NCI-H2107 treated with DMSO at 0.1 percent for 48 hours (cell line): ENCODE data around the gene PLCB4.

ENCODE experiments used
- DNase-seq: peaks from one replicate; lab custom pipeline; 2025; ENCODE audit not compliant: unreplicated experiment; lab: John Stamatoyannopoulos, UW

The PLCB4 gene

DNA sequence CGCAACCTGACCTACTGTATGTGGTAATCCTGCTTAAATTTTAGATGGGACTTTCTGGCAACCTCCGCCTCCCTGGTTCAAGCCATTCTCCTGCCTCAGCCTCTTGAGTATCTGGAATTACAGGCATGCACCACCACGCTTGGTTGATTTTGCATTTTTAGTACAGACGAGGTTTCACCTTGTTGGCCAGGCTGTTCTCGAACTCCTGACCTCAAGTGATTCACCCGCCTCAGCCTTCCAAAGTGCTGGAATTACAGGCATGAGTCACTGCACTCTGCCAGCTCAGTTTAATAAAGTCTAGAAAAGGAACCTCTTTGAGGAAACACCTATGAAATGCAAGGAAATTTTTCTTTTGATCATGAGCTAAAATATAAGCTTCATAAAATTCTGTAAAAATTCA is 9.0 kb upstream of the PLCB4 start:
- DNase-seq: no peak

DNA sequence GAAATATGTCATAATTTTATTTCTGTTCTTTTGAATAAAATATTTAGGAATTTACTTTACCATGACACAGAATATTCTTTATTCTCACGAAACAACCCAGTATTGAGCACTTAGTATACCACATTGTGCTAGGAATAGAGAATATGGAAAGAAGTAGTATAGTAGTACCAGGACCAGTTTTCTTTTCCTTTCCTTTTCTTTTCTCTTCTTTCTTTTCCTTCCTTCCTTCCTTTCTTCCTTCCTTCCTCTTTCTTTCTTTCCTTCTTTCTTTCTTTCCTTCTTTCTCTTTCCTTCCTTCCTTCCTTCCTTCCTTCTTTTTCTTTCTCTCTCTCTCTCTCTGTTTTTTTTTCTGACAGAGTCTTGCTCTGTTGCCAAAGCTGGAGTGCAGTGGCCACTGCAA is 7.5 kb upstream of the PLCB4 start:
- no peak for DNase-seq

DNA sequence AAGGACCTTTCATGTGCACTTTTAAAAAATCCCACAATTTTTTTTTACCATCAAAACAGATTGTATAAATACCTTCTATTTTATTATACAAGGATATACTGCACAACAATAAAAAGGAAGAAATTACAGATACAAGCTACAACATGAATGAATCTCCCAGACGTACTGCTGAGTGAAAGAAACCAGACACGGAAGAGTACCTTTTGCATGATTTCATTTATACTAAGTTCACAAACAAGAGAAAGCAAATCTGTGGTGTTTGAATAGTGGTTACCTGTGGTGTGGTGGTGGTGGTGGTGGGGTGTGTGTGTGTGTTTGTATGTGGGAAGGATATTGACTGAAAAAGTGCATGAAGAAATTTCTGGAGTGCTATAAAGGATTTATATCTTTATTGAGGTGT is 6.8 kb upstream of the PLCB4 start:
- DNase-seq: no peak

- no peak for DNase-seq
Observed at GRCh38 chr20:9066191-9066590, 2.7 kb upstream of the PLCB4 start.

DNA sequence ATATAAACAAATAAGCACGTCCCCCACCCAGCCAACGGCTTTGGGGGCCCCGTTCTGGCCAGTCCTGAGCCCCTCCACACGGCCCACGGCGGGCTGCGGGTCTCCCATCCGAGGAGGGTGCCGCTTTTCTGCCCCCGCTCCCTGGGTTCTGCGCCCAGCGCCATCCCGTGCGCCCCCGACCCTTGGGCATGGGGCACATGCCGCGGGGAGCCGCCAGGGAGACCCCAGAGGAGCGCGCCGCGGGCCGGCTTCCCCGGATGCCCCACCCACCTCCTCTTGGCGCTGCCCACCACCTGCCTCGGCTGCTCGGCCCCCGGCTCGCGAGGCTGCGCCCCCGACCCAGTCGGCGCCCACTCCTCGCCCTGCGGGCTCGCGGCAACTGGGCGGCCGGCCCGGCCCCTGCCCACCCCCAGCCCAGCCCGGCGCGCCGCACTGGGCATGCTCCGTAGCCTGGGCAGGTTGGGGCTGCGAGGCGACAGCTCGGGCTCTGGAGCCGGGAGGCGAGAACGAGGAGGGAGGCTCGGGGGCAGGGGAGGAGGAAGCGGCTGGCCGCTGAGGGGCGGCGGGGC is 570 bp upstream of the PLCB4 start:
- DNase-seq: no peak

GRCh38 chr20:9070304-9070703 is 1.4 kb downstream of the PLCB4 start:
- no peak for DNase-seq

- no peak for DNase-seq
Observed at GRCh38 chr20:9071976-9072726, 3.3 kb downstream of the PLCB4 start.

GRCh38 chr20:9072861-9073500 is 4.1 kb downstream of the PLCB4 start:
- DNase-seq: no peak

DNA sequence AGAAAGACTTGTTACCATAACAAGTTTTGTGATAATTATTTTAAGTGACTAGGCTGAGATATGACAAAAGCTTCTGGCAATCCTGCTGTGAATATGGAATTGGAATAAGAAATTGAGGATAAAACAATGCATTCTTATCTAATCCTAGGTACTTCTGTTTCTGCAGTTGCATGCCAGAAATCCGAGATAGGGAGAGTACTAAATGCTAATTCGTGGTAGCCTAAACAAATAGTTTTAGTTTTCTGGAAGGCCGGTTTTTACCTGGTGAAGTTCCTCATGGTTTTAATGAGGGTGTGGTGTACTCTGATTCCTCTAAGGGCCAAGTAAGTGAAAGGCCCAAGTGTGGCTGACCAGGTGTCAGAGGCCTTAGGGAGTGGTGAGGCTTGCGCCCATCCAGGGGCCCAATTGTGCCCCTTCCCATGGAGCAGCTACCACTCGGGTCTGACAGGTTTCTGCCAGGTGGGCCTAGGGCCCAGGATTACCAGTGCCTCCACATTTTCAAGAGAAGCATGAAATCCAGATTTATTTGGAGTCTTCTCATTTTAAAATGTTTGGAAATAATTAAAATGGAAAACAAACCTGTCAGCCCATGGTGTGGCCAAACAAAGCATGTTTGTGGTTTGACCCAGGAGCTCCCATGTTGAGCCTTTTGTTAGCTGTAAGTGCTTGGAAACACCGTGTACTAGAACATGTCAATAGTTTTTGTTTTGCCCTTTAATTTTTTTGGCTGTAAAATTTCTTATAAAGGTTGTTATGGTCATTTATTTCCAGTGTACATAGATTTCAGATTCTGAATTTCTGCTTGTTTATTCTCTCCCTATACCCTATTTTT is 6.6 kb downstream of the PLCB4 start:
- DNase-seq: peak; percentile 29

- DNase-seq: no peak
Observed at GRCh38 chr20:9076440-9076839, 7.6 kb downstream of the PLCB4 start.

GRCh38 chr20:9078826-9079731 is 10.2 kb downstream of the PLCB4 start:
- DNase-seq: peak; percentile 35

DNA sequence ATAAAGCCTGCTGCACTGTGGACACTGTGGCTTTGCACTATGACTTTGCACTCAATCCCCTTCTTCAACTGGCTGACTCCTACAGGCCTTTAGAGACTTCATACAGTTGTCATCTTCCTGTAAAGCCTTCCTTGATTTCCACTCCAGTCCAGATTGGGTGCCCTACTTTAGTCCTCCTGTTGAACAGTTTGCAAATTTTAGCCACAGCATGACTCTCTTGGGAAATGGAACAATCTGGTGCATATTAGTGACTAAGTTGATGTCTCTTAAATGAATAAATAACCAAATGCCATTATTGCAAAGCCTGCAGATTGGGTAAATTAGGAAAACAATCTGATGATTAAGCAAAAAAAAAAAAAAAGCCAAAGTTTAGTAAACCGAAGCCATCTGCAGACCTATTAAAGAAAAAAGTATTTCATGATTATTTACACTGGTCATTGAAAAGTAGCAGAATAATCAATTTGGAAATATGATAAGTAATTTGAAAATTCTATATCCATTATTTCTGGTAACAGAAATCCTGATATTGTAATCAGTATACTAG is 12.6 kb downstream of the PLCB4 start:
- no peak for DNase-seq

- DNase-seq: no peak
Observed at GRCh38 chr20:9082741-9083140, 13.9 kb downstream of the PLCB4 start.

GRCh38 chr20:9087531-9088217 is 18.8 kb downstream of the PLCB4 start:
- DNase-seq: no peak

DNA sequence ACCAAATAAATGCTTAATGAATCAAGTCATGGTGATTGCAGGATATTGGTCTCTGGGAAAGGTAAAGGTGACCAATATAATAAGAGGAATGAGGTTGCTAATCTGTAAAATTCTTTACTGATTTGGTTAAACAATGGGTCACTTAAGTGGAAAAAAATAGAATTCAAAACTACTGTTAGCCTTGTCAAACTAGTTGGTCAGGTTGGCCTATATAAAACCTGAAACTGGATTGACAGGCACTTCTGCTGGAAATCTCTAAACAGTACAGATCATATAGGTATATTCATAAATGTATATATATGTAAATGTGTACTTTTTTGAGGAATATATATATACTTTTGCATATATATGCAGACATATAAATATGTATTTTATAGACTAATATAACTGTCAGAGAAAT is 19.7 kb downstream of the PLCB4 start:
- DNase-seq: no peak

GRCh38 chr20:9092113-9092512 is 23.2 kb downstream of the PLCB4 start:
- no peak for DNase-seq

DNA sequence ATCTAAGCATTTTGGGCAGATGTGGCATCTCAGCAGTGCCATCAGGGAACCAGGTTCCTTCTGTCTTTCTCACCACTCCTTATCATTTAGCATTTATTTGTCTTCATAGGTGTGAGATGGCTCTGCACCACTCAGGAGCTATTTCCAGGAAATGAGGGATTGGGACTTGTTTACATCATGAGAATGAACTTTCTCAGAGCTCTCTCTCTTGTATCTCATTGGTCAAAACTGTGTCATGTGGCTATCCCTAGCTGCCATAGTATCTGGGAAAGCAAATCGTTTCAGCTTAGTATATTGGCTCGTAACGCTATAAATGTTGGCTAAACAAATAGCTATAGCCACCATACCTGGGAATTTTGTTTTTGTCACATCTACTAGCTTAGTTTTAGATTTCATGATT is 23.8 kb downstream of the PLCB4 start:
- DNase-seq: no peak

GRCh38 chr20:9093218-9093957 is 24.5 kb downstream of the PLCB4 start:
- no peak for DNase-seq

DNA sequence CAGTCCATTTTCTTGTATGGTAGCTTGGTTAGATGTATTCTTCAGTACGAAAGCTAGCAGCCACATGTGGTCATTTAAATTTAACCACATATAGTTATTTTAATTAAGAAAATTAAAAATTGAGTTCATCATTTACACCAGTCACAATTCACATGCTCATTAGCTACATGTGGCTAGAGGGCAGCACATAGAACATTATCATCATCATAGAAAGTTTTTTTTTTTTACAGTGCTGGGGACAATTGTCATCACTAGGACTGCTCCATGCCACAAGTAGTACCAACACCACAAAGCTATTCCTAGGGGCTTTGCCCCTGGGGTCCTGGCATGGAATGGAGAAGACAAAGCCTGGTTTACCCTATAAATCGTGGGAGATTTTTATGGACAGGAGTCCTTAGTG is 30.5 kb downstream of the PLCB4 start:
- no peak for DNase-seq
